ENCODE data around the gene MRS2. TPM values are rescaled to one million over a fixed set of nuclear protein-coding genes. Genes with fewer than 3 reads are reported as not detected.

The MRS2 gene
- polyA plus RNA-seq, 1 experiment = 19.9 TPM

GRCh38 chr6:24451581-24452388 is 49.0 kb downstream of the MRS2 start:
- no peak for DNase-seq (ENCODE audit: low read depth, low spot score)
- Histone ChIP-seq H3K9me3 (ENCODE audit: control insufficient read depth, insufficient read depth, low read length) (no peaks in the 10 kb centered on the region; the same call in 1 of the 2 replicates), H3K27me3 (ENCODE audit: control insufficient read depth, insufficient read depth, low read length) (no peaks in the 10 kb centered on the region), H3K27ac (ENCODE audit: low read depth, low read length) (no peak overlapping the region), H3K4me3 (ENCODE audit: low read depth, low read length) (no peak overlapping the region)
- ChIA-PET CTCF (no interaction called here), POLR2A (no interaction called here)
- TF ChIP-seq CTCF (IDR thresholded peaks at IDR 0.05; ENCODE audit: low read depth, low read length) = no peak

GRCh38 chr6:24453921-24454320 is 51.2 kb downstream of the MRS2 start:
- Histone ChIP-seq H3K27ac (ENCODE audit: low read depth, low read length) (no peak overlapping the region), H3K9me3 (ENCODE audit: control insufficient read depth, insufficient read depth, low read length) (no peaks in the 10 kb centered on the region; the same call in 1 of the 2 replicates), H3K4me3 (ENCODE audit: low read depth, low read length) (no peak overlapping the region), H3K27me3 (ENCODE audit: control insufficient read depth, insufficient read depth, low read length) (no peaks in the 10 kb centered on the region)
- POLR2A ChIA-PET = interaction anchor here (0.6 kb wide), 1 partner anchor 19 kb away, joined by 5 read pairs; no protein-coding TSS in a partner anchor
- no peak for DNase-seq (ENCODE audit: low read depth, low spot score)
- TF ChIP-seq CTCF (IDR thresholded peaks at IDR 0.05; ENCODE audit: low read depth, low read length) = no peak
- CTCF ChIA-PET = interaction anchor here (1.2 kb wide), 1 partner anchor 23 kb away, joined by 4 read pairs; no protein-coding TSS in a partner anchor

- CTCF ChIA-PET = interaction anchor here (1.2 kb wide), 1 partner anchor 24 kb away, joined by 4 read pairs; no protein-coding TSS in a partner anchor
- no peak overlapping the region for H3K4me3 ChIP-seq (ENCODE audit: low read depth, low read length)
- no peaks in the 10 kb centered on the region for H3K27me3 ChIP-seq (ENCODE audit: control insufficient read depth, insufficient read depth, low read length)
- no peak for TF ChIP-seq CTCF (IDR thresholded peaks at IDR 0.05; ENCODE audit: low read depth, low read length)
- POLR2A ChIA-PET = no interaction called here
- H3K27ac ChIP-seq (ENCODE audit: low read depth, low read length) = no peak overlapping the region
- no peak for DNase-seq (ENCODE audit: low read depth, low spot score)
- no peaks in the 10 kb centered on the region; the same call in 1 of the 2 replicates for H3K9me3 ChIP-seq (ENCODE audit: control insufficient read depth, insufficient read depth, low read length)
Measured at GRCh38 chr6:24454452-24454851, 51.7 kb downstream of the MRS2 start.

GRCh38 chr6:24455061-24455460 is 52.3 kb downstream of the MRS2 start:
- no peak for TF ChIP-seq CTCF (IDR thresholded peaks at IDR 0.05; ENCODE audit: low read depth, low read length)
- CTCF ChIA-PET = no interaction called here
- POLR2A ChIA-PET = no interaction called here

GRCh38 chr6:24458134-24458533 is 55.4 kb downstream of the MRS2 start:
- Histone ChIP-seq H3K27me3 (ENCODE audit: control insufficient read depth, insufficient read depth, low read length) (no peaks in the 10 kb centered on the region), H3K27ac (ENCODE audit: low read depth, low read length) (no peak overlapping the region), H3K9me3 (ENCODE audit: control insufficient read depth, insufficient read depth, low read length) (no peaks in the 10 kb centered on the region), H3K4me3 (ENCODE audit: low read depth, low read length) (no peak overlapping the region)
- no peak for DNase-seq (ENCODE audit: low read depth, low spot score)
- POLR2A ChIA-PET = no interaction called here
- CTCF ChIA-PET = interaction anchor here (0.9 to 2.0 kb wide), 2 partner anchors 17 to 28 kb away, joined by 4 to 5 read pairs; no protein-coding TSS in a partner anchor
- no peak for TF ChIP-seq CTCF (IDR thresholded peaks at IDR 0.05; ENCODE audit: low read depth, low read length)

More at GRCh38 chr6:24455061-24455460, 52.3 kb downstream of the MRS2 start:
- H3K9me3 ChIP-seq (ENCODE audit: control insufficient read depth, insufficient read depth, low read length) = no peaks in the 10 kb centered on the region
- H3K27me3 ChIP-seq (ENCODE audit: control insufficient read depth, insufficient read depth, low read length) = no peaks in the 10 kb centered on the region
- H3K27ac ChIP-seq (ENCODE audit: low read depth, low read length) = no peak overlapping the region
- DNase-seq (ENCODE audit: low read depth, low spot score) = no peak
- H3K4me3 ChIP-seq (ENCODE audit: low read depth, low read length) = no peak overlapping the region
